Panc1 (cell line): Measurements from ENCODE around the gene BPGM.

Experiments used
- POLR2AphosphoS5 ChIP-seq: IDR thresholded peaks from 2 replicates; pipeline ENCODE4 v1.6.1; 2012; ENCODE audit warnings: mild to moderate bottlenecking, low read depth, low read length, moderate library complexity
- TF ChIP-seq, protein P1 (sequence below), 2 experiments: IDR thresholded peaks; 2 replicates each; pipeline ENCODE4 v1.6.1; 2011 to 2012; ENCODE audit warnings: low read depth in 2 of 2, control low read depth in 1 of 2, low read length in 1 of 2, mild to moderate bottlenecking in 1 of 2, moderate library complexity in 1 of 2; ENCODE audit not compliant: insufficient read depth in 1 of 2

DNA sequence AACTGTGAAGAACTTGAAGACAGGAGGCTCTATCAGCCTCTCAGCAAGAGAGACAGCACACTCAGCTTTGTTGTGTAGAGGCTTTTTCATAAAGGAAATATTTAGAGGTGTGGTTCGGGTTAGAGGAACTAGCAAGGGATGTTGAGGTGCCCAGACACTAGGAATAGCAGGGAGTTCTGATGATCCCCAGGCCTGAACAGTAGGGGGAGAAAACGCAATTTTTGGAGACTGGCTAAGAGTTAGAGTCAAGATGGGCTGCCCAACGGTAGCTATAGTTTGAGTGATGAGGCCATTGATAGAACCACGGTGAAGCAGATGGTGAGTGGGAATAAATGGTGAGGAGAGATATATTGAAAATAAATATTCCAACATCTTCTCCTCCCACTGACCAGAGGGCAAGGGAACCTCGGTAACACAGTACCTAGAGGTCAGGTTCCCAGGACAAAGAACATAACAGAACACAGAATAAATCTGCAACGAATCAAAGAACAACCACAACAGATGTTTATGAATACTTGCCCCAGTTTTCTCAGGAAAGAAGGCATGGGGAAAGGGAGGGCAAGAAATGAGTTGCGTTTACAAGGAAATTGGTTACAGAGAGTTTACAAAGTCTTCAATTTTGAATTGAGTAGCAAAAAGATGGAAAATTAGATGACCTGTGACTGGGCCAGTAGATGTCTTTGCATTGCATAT is 24.2 kb upstream of the BPGM start:
- no peak for TF ChIP-seq POLR2AphosphoS5
- TF ChIP-seq, protein P1, sequence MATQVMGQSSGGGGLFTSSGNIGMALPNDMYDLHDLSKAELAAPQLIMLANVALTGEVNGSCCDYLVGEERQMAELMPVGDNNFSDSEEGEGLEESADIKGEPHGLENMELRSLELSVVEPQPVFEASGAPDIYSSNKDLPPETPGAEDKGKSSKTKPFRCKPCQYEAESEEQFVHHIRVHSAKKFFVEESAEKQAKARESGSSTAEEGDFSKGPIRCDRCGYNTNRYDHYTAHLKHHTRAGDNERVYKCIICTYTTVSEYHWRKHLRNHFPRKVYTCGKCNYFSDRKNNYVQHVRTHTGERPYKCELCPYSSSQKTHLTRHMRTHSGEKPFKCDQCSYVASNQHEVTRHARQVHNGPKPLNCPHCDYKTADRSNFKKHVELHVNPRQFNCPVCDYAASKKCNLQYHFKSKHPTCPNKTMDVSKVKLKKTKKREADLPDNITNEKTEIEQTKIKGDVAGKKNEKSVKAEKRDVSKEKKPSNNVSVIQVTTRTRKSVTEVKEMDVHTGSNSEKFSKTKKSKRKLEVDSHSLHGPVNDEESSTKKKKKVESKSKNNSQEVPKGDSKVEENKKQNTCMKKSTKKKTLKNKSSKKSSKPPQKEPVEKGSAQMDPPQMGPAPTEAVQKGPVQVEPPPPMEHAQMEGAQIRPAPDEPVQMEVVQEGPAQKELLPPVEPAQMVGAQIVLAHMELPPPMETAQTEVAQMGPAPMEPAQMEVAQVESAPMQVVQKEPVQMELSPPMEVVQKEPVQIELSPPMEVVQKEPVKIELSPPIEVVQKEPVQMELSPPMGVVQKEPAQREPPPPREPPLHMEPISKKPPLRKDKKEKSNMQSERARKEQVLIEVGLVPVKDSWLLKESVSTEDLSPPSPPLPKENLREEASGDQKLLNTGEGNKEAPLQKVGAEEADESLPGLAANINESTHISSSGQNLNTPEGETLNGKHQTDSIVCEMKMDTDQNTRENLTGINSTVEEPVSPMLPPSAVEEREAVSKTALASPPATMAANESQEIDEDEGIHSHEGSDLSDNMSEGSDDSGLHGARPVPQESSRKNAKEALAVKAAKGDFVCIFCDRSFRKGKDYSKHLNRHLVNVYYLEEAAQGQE (IDR thresholded peaks at IDR 0.05; ENCODE audit: insufficient read depth in 1 of 2, low read depth in 2 of 2, low read length in 1 of 2), result no peak
